Measurements from ENCODE around the gene ATP2B2. TPM values are rescaled to one million over a fixed set of nuclear protein-coding genes. Genes with fewer than 3 reads are reported as not detected.

Gene ATP2B2
- total RNA-seq, 4 donors from 2014 or later = 0.42 to 2.0 (median 1.1) TPM

DNA sequence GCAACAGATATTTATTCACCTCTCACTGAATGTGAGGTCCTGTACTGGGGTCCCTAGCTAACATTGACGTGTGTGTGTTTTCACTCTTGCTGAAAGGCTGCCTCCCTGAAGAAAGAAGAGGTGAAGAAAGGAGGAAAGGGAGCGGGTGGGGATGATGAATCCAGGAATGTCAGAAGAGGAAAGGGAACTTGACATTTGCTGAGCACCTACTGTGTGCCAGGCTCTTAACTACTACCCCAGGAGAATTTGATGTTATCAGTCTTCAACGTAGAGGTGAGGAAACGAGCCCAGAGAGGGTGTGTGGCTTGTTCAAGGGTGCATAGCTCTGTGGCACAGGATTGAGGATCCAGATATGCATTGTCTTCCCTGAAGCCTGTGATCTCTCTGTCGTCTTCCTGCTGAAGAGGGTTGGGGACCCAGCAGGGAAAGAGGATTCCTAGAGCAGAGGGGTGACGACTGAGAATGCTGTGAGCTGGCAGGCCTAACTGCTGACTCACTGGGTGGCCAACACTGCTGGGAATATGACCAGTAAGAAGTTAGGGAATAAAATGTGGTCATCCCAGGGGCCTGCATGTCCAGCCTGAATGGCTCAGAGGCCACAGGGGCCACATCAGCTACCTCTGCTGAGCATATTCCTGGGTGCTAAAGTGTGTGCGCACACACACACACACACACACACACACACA, 6.6 kb upstream of the ATP2B2 start:
- Histone ChIP-seq H3K4me3 (no peak overlapping the region), H3K4me1 (no peaks in the 10 kb centered on the region), H3K9me3 (no peaks in the 10 kb centered on the region), H3K27ac (no peak overlapping the region), H3K27me3 (no peaks in the 10 kb centered on the region), H3K36me3 (no peaks in the 10 kb centered on the region)
- TF ChIP-seq, protein P1, sequence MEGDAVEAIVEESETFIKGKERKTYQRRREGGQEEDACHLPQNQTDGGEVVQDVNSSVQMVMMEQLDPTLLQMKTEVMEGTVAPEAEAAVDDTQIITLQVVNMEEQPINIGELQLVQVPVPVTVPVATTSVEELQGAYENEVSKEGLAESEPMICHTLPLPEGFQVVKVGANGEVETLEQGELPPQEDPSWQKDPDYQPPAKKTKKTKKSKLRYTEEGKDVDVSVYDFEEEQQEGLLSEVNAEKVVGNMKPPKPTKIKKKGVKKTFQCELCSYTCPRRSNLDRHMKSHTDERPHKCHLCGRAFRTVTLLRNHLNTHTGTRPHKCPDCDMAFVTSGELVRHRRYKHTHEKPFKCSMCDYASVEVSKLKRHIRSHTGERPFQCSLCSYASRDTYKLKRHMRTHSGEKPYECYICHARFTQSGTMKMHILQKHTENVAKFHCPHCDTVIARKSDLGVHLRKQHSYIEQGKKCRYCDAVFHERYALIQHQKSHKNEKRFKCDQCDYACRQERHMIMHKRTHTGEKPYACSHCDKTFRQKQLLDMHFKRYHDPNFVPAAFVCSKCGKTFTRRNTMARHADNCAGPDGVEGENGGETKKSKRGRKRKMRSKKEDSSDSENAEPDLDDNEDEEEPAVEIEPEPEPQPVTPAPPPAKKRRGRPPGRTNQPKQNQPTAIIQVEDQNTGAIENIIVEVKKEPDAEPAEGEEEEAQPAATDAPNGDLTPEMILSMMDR (IDR thresholded peaks at IDR 0.05) = no peak
- no peak for TF ChIP-seq EP300 (IDR thresholded peaks at IDR 0.05)
- TF ChIP-seq POLR2A (IDR thresholded peaks at IDR 0.05) = no peak
- no peak for DNase-seq (ENCODE audit: low spot score in 2 of 2)
- 59 to 62% methylated on average over 6 to 7 of the region's 7 CpGs for WGBS, 2 donors

DNA sequence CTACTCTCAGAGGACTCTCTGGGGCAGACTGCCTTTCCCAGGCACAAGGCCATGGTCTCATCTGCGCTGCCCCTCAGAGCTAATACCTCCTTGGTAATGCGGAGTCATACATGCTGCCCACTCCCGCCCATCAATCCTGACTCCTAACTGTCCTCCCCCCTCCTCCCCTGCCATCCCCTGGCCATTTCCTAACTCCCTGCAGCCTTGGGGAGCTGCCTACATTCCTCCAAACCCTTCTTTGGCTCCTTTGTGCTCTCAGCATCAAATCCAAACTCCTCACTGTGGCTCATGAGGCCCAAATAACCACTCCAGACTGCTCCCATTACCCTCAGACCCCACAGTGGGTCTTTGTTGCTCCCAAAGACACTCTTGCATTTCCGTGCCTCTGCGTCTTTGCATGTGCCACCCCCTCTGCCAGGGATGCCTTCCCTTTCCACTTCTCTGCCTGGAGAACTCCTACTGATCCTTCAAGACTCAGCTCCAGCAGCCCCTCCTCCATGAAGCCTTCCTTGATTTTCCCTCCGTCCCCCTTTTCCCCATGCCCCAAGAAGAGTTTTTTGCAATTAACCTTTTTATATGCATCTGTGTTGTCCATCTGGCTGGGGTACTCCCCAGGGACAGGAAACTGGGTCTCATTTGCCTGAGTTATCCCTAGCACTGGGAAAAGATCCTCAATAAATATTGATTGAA, 5.5 kb upstream of the ATP2B2 start:
- no peak for DNase-seq (ENCODE audit: low spot score in 2 of 2)
- Histone ChIP-seq H3K27me3 (peaks cover 0 to 8% of the 10 kb centered on the region in 2 donors), H3K4me3 (no peak overlapping the region), H3K4me1 (peaks cover 0 to 3% (median 0%) of the 10 kb centered on the region in 4 donors), H3K36me3 (no peaks in the 10 kb centered on the region), H3K27ac (no peak overlapping the region), H3K9me3 (no peaks in the 10 kb centered on the region)
- TF ChIP-seq POLR2A (IDR thresholded peaks at IDR 0.05) = no peak
- TF ChIP-seq, protein P1 (IDR thresholded peaks at IDR 0.05) = no peak
- 67 to 69% methylated on average over 6 of the region's 6 CpGs for WGBS, 2 donors

DNA sequence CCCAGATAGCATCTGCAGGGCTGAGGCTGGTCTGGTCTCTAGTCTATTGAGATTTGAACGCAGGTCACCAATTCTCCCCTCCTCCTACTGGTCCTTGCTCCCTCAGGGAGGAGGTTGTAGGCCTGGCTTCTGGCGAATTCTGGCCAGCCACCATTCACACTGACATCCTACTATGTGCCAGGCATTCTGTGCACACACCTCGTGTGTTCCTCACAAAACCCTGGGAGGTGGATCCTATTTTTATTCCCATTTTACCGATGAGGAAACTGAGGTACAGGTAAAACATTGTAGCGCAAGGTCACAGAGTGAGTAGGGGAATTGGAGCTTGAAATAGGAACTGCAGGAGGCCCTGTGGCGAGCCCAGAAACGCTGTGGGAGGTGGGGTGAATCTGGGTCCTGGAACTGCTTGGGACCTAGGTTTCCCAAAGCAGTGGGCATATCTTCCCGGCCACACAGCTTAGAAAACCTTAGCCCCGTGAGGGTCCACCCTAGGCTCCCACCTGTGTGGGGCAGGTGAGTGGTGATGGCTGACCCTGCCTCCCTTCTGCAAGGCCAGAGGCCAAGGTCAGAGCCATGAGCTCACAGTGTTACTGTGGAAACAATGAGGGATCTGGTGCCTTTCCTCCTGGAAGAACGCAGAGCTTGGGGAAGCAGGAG, 4.8 kb upstream of the ATP2B2 start:
- Histone ChIP-seq H3K4me3 (no peak overlapping the region), H3K27me3 (peaks cover 0 to 15% of the 10 kb centered on the region in 2 donors), H3K4me1 (peaks cover 0 to 9% (median 2%) of the 10 kb centered on the region in 4 donors), H3K27ac (no peak overlapping the region), H3K9me3 (no peaks in the 10 kb centered on the region), H3K36me3 (no peaks in the 10 kb centered on the region)
- TF ChIP-seq EP300 (IDR thresholded peaks at IDR 0.05) (no peak), POLR2A (IDR thresholded peaks at IDR 0.05) (no peak)
- TF ChIP-seq, protein P1 (IDR thresholded peaks at IDR 0.05) = no peak
- 79 to 85% methylated on average over 9 to 10 of the region's 10 CpGs for WGBS, 2 donors
- no peak for DNase-seq (ENCODE audit: low spot score in 2 of 2)

DNA sequence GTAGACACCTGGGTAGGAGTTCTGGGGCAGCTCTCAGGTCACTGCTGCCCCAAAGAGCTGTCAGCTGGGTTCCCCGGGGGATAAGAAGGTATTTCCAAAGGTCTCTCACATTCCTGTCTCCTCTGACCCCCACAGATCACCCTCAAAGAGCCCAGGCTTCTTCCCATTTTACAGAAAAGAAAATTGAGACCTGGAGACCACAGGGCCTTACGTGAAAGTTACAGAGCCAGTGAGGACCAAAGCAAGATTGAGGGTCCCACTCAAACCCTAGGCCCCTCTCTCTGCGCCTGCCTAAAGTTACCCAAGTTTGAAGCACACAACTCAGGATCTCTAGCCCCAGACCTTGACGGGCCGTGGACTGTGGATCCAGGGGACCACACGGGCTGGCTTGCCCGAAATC, 3.9 kb upstream of the ATP2B2 start:
- 85 to 91% methylated on average over 6 to 7 of the region's 7 CpGs for WGBS, 2 donors
- Histone ChIP-seq H3K36me3 (no peaks in the 10 kb centered on the region), H3K9me3 (no peaks in the 10 kb centered on the region), H3K27ac (no peak overlapping the region), H3K4me1 (peaks cover 0 to 18% (median 5%) of the 10 kb centered on the region in 4 donors), H3K27me3 (peaks cover 0 to 24% of the 10 kb centered on the region in 2 donors), H3K4me3 (no peak overlapping the region)
- no peak for DNase-seq (ENCODE audit: low spot score in 2 of 2)
- TF ChIP-seq POLR2A (IDR thresholded peaks at IDR 0.05) (no peak), EP300 (IDR thresholded peaks at IDR 0.05) (no peak)
- TF ChIP-seq, protein P1 (IDR thresholded peaks at IDR 0.05) = no peak

Data from tibial nerve (tissue), 4 donors.